Loucy (cell line): ENCODE results near the gene ZNF627.
"Not testable (repeated sequence)": the region's sequence is repeated elsewhere in the genome, so short reads cannot be mapped to it uniquely, and the experiment has no call there.

ENCODE experiments used
- H2AFZ ChIP-seq: fragments of 200-600 bp; sonication (generic); 2 replicates; pipeline ENCODE4 v1.6.0; 2016; ENCODE audit warnings: antibody characterized with exemption, mild to moderate bottlenecking, low read length, moderate library complexity
- H3F3A ChIP-seq: fragments of 200-600 bp; 2 replicates; pipeline ENCODE4 v1.6.0; 2016; ENCODE audit warnings: antibody characterized with exemption, low read depth, mild to moderate bottlenecking
- H3K27me3 ChIP-seq: fragments of 200-600 bp; sonication (generic); 2 replicates; pipeline ENCODE4 v1.6.1; 2014; ENCODE audit warnings: low read length, mild to moderate bottlenecking; ENCODE audit not compliant: insufficient read depth, poor library complexity, severe bottlenecking
- H3K36me3 ChIP-seq: fragments of 200-600 bp; sonication (generic); 2 replicates; pipeline ENCODE4 v1.6.1; 2016; ENCODE audit warnings: low read length; ENCODE audit not compliant: insufficient read depth
- H3K4me1 ChIP-seq: fragments of 200-600 bp; sonication (generic); 2 replicates; pipeline ENCODE4 v1.5.1; 2014; ENCODE audit warnings: low read length, mild to moderate bottlenecking; ENCODE audit not compliant: insufficient read depth, poor library complexity, severe bottlenecking
- H3K4me2 ChIP-seq: fragments of 200-600 bp; sonication (generic); 2 replicates; pipeline ENCODE4 v1.6.0; 2014; ENCODE audit warnings: antibody characterized with exemption, low read length, low read depth, mild to moderate bottlenecking; ENCODE audit not compliant: poor library complexity, severe bottlenecking
- H3K4me3 ChIP-seq: fragments of 200-600 bp; sonication (generic); 2 replicates; pipeline ENCODE4 v1.5.1; 2014; ENCODE audit warnings: low read length, mild to moderate bottlenecking, mixed read lengths; ENCODE audit not compliant: poor library complexity, severe bottlenecking
- H3K79me2 ChIP-seq: fragments of 200-600 bp; sonication (generic); 2 replicates; pipeline ENCODE4 v1.6.1; 2014; ENCODE audit warnings: low read length; ENCODE audit not compliant: insufficient read depth
- H3K9ac ChIP-seq: fragments of 200-600 bp; sonication (generic); 2 replicates; pipeline ENCODE4 v1.6.0; 2014; ENCODE audit warnings: mild to moderate bottlenecking, low read depth, low read length, moderate library complexity; ENCODE audit not compliant: poor library complexity, severe bottlenecking
- H3K9me2 ChIP-seq: fragments of 200-600 bp; sonication (generic); replicated peaks from 2 replicates; pipeline ENCODE4 v1.6.1; 2016; ENCODE audit warnings: low read depth, low read length, mixed read lengths
- H3K9me3 ChIP-seq: fragments of 200-600 bp; sonication (generic); 2 replicates; pipeline ENCODE4 v1.6.1; 2014; ENCODE audit warnings: mild to moderate bottlenecking, antibody characterized with exemption, low read length, low read depth; ENCODE audit not compliant: insufficient read depth
- H4K20me1 ChIP-seq: fragments of 200-600 bp; sonication (generic); 2 replicates; pipeline ENCODE4 v1.6.0; 2014; ENCODE audit warnings: antibody characterized with exemption, low read length, mild to moderate bottlenecking; ENCODE audit not compliant: insufficient read depth, poor library complexity, severe bottlenecking
- CTCF ChIP-seq: fragments of 200-600 bp; sonication (generic); conservative IDR thresholded peaks from 2 replicates; pipeline ENCODE4 v1.5.1; 2014; ENCODE audit warnings: mild to moderate bottlenecking, antibody characterized with exemption, low read length
- EZH2phosphoT487 ChIP-seq: fragments of 200-600 bp; IDR thresholded peaks from 2 replicates; pipeline ENCODE4 v1.6.1; 2018; ENCODE audit warnings: antibody characterized with exemption, mild to moderate bottlenecking, moderate library complexity, borderline replicate concordance

The ZNF627 gene

DNA sequence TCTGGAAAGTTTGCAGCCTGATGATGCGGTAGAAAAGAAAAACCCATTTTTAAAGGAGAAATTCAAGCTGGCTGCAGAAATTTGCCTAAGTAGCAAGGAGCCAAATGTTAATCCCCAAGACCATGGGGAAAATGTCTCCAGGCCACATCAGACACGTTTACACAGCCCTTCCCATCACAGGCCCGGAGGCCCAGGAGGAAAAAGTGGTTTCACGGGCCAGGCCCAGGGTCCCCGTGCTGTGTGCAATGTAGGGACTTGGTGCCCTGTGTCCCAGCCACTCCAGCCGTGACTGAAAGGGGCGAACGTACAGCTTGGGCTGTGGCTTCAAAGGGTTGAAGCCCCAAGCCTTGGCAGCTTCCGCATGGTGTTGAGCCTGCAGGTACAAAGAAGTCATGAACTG lies 35.9 kb downstream of the ZNF627 start:
- no peak overlapping the region for H3K9ac ChIP-seq
- H3F3A ChIP-seq, result no peaks in the 10 kb centered on the region
- H3K9me3 ChIP-seq, result no peaks in the 10 kb centered on the region; the same call in 1 of the 2 replicates
- H3K4me1 ChIP-seq, result no peaks in the 10 kb centered on the region
- no peaks in the 10 kb centered on the region for H4K20me1 ChIP-seq
- no peaks in the 10 kb centered on the region for H3K36me3 ChIP-seq
- no peak for TF ChIP-seq EZH2phosphoT487
- TF ChIP-seq CTCF, result no peak
- no peak overlapping the region for H2AFZ ChIP-seq
- H3K9me2 ChIP-seq, result no peaks in the 10 kb centered on the region
- H3K4me3 ChIP-seq, result no peak overlapping the region
- no peaks in the 10 kb centered on the region for H3K79me2 ChIP-seq
- no peak overlapping the region for H3K4me2 ChIP-seq
- H3K27me3 ChIP-seq, result no peaks in the 10 kb centered on the region

DNA sequence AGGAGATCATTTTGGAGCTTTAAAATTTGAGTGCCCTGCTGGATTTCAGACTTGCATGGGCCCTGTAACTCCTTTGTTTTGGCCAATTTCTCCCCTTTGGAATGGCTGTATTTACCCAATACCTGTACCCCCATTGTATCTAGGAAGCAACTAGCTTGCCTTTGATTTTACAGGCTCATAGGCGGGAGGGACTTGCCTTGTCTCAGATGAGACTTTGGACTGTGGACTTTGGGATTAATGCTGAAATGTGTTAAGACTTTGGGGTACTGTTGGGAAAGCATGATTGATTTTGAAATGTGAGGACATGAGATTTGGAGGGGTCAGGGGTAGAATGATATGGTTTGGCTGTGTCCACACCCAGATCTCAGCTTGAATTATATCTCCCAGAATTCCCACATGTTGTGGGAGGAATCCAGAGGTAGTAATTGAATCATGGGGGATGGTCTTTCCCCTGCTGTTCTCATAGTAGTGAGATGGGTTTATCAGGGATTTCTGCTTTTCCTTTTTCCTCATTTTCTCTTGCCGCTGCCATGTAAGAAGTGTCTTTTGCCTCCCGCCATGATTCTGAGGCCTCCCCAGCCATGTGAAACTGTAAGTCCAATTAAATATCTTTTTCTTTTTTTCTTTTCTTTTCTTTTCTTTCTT lies 36.9 kb downstream of the ZNF627 start:
- H4K20me1 ChIP-seq, result not testable (repeated sequence)

DNA sequence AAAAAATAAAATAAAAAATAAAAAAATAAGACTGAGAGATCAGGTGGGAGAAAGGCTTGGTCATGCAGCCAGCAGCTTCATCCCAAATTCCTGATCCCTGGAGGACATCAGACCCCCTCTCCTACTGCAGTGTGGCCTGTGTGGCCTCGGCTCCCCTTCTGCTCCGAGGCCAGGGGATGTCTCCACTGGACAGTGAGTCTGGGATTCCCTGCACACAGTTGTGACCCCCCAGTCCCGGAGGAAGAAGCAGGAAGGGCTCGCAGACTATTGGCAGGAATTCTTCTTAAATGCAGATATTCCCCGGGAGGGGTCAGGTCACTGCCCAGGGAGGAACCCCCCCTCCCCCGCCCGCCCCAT lies 41.9 kb downstream of the ZNF627 start:
- H3K4me1 ChIP-seq, result peaks cover 4% of the 10 kb centered on the region
- H3K4me3 ChIP-seq, result peak overlapping the region; percentile 93
- H3K4me2 ChIP-seq, result peak overlapping the region; percentile 75
- peak overlapping the region; percentile 78 for H3K9ac ChIP-seq
- H3K36me3 ChIP-seq, result no peaks in the 10 kb centered on the region
- H2AFZ ChIP-seq, result peak overlapping the region; percentile 95
- H3K9me3 ChIP-seq, result no peaks in the 10 kb centered on the region
- H3K79me2 ChIP-seq, result no peaks in the 10 kb centered on the region
- H4K20me1 ChIP-seq, result no peaks in the 10 kb centered on the region
- H3F3A ChIP-seq, result no peaks in the 10 kb centered on the region
- H3K9me2 ChIP-seq, result no peaks in the 10 kb centered on the region
- no peak for TF ChIP-seq EZH2phosphoT487
- H3K27me3 ChIP-seq, result no peaks in the 10 kb centered on the region

More for the DNA sequence above, 36.9 kb downstream of the ZNF627 start:
- H3K4me2 ChIP-seq, H3K9me2 ChIP-seq, H3K4me1 ChIP-seq, H3K27me3 ChIP-seq, H3F3A ChIP-seq, H3K9ac ChIP-seq, H3K4me3 ChIP-seq, H3K9me3 ChIP-seq, H3K79me2 ChIP-seq, H3K36me3 ChIP-seq, H2AFZ ChIP-seq: not testable (repeated sequence)

- Histone ChIP-seq H3F3A (no peaks in the 10 kb centered on the region), H3K4me2 (peak overlapping the region; percentile 75), H3K9me2 (no peaks in the 10 kb centered on the region), H3K4me3 (peak overlapping the region; percentile 93), H3K36me3 (no peaks in the 10 kb centered on the region), H2AFZ (peak overlapping the region; percentile 95), H3K4me1 (peaks cover 4% of the 10 kb centered on the region), H3K79me2 (no peaks in the 10 kb centered on the region), H4K20me1 (no peaks in the 10 kb centered on the region), H3K9ac (peak overlapping the region; percentile 78), H3K9me3 (no peaks in the 10 kb centered on the region), H3K27me3 (no peaks in the 10 kb centered on the region)
- TF ChIP-seq CTCF, result no peak
- no peak for TF ChIP-seq EZH2phosphoT487
Measured at GRCh38 chr19:11639602-11640471, 42.6 kb downstream of the ZNF627 start.
